Measurements from ENCODE around the gene CPLX4. TPM values are rescaled to one million over a fixed set of nuclear protein-coding genes. Genes with fewer than 3 reads are reported as not detected.

CPLX4 gene
- total RNA-seq, 2 experiments from 2014 or later = not detected

GRCh38 chr18:59358712-59359575 lies 40.5 kb upstream of the CPLX4 start, which contains the start of gene LMAN1:
Gene LMAN1, minus strand, starts transcription at chr18:59359265. Its CDS starts 21 bp downstream, at chr18:59359244.
- TF ChIP-seq CTCF (IDR thresholded peaks at IDR 0.05) = no peak
- H3K9me3 ChIP-seq (ENCODE audit: control insufficient read depth in 1 of 2, insufficient read depth in 1 of 2, low read length in 2 of 2) = no peaks in the 10 kb centered on the region
- H3K4me3 Mint-ChIP-seq = peak within 1 kb of the TSS; percentile 92
- CTCF ChIA-PET = no interaction called here
- H3K27me3 ChIP-seq (ENCODE audit: control insufficient read depth in 1 of 2, insufficient read depth in 2 of 2, low read length in 2 of 2) = no peaks in the 10 kb centered on the region
- DNase-seq = peak; percentile 76 to 95 (median 88)
- peaks cover 15% of the 10 kb centered on the region for H3K36me3 ChIP-seq (ENCODE audit: insufficient read depth, low read length)
- H3K27ac ChIP-seq (ENCODE audit: low read depth in 1 of 2, low read length in 2 of 2) = peak within 1 kb of the TSS; percentile 83 to 92
- H3K4me1 Mint-ChIP-seq (ENCODE audit: low read depth) = peaks cover 46% of the 10 kb centered on the region
- H3K9me3 Mint-ChIP-seq = no peaks in the 10 kb centered on the region
- H3K4me3 ChIP-seq (ENCODE audit: low read length) = peak within 1 kb of the TSS; percentile 85
- POLR2A ChIA-PET = interaction anchor here (0.6 to 1.3 kb wide), 6 partner anchors 17 to 1065 kb away, joined by 3 to 4 read pairs (median 3); no protein-coding TSS in a partner anchor
- intact Hi-C loops (cut with DNase I, micrococcal nuclease) = loop anchor here (2.0 to 10.0 kb wide), 5 partner anchors 214 to 1734 kb away; partner anchors contain the start of gene NARS1 (in 1 of the 2)
- no peaks in the 10 kb centered on the region for H3K27me3 Mint-ChIP-seq
- peak; percentile 75 for ATAC-seq (ENCODE audit: poor library complexity)
- peaks cover 22% of the 10 kb centered on the region for H3K36me3 Mint-ChIP-seq (ENCODE audit: low read depth)
- H3K27ac Mint-ChIP-seq = peak within 1 kb of the TSS; percentile 81
- peaks cover 14% of the 10 kb centered on the region for H3K4me1 ChIP-seq (ENCODE audit: insufficient read depth, low read length)

- ATAC-seq (ENCODE audit: poor library complexity) = peak; percentile 9
- no peaks in the 10 kb centered on the region for H3K27me3 Mint-ChIP-seq
- CTCF ChIA-PET = interaction anchor here (0.7 kb wide), 1 partner anchor 219 kb away, joined by 5 read pairs; the partner anchor contains the start of gene SEC11C
Observed at GRCh38 chr18:59358414-59358711, 39.9 kb upstream of the CPLX4 start.

More at GRCh38 chr18:59358414-59358711, 39.9 kb upstream of the CPLX4 start:
- no peak for TF ChIP-seq CTCF (IDR thresholded peaks at IDR 0.05)
- intact Hi-C loops (cut with DNase I, micrococcal nuclease) = loop anchor here (2.0 to 10.0 kb wide), 5 partner anchors 214 to 1734 kb away; partner anchors contain the start of gene NARS1 (in 1 of the 2)
- DNase-seq = no peak
- H3K27me3 ChIP-seq (ENCODE audit: control insufficient read depth in 1 of 2, insufficient read depth in 2 of 2, low read length in 2 of 2) = no peaks in the 10 kb centered on the region
- H3K9me3 ChIP-seq (ENCODE audit: control insufficient read depth in 1 of 2, insufficient read depth in 1 of 2, low read length in 2 of 2) = no peaks in the 10 kb centered on the region
- POLR2A ChIA-PET = interaction anchor here (0.6 kb wide), 1 partner anchor 589 kb away, joined by 3 read pairs; no protein-coding TSS in a partner anchor
- Mint-ChIP-seq H3K27ac (peak overlapping the region; percentile 81), H3K4me3 (peak overlapping the region; percentile 92), H3K36me3 (ENCODE audit: low read depth) (peaks cover 23% of the 10 kb centered on the region), H3K9me3 (no peaks in the 10 kb centered on the region), H3K4me1 (ENCODE audit: low read depth) (peaks cover 46% of the 10 kb centered on the region)
- H3K4me3 ChIP-seq (ENCODE audit: low read length) = peak overlapping the region; percentile 85
- peaks cover 21% of the 10 kb centered on the region for H3K36me3 ChIP-seq (ENCODE audit: insufficient read depth, low read length)
- peaks cover 14% of the 10 kb centered on the region for H3K4me1 ChIP-seq (ENCODE audit: insufficient read depth, low read length)
- H3K27ac ChIP-seq (ENCODE audit: low read depth in 1 of 2, low read length in 2 of 2) = peak overlapping the region; percentile 83 to 92
